Measurements from ENCODE around the gene PDXK.

- no peak for TF ChIP-seq CTCF (IDR thresholded peaks at IDR 0.05; ENCODE audit: low read length)
- no peak for TF ChIP-seq EZH2 (IDR thresholded peaks at IDR 0.05; ENCODE audit: borderline replicate concordance, low read length)
These were observed 41.5 kb downstream of the PDXK start for GRCh38 chr21:43760391-43760958.
